K562 (cell line): ENCODE data around the gene ASPDH. TPM values are rescaled to one million over a fixed set of nuclear protein-coding genes. Genes with fewer than 3 reads are reported as not detected.

Experiments used
- EP300 ChIP-seq: IDR thresholded peaks from 2 replicates; pipeline ENCODE4 v1.6.1; 2012; ENCODE audit warnings: low read length, improper control_type of control experiment
- ETV5 ChIP-seq: sonication (generic); formaldehyde crosslinking; IDR thresholded peaks from 2 replicates; pipeline ENCODE4 v1.4.0; 2020; ENCODE audit warnings: low read depth, mild to moderate bottlenecking, missing genetic modification reagents
- HNRNPUL1 ChIP-seq: fragments of 200-400 bp; formaldehyde crosslinking; IDR thresholded peaks from 2 replicates; pipeline ENCODE4 v1.6.1; 2017; ENCODE audit warnings: low read length
- IRF2 ChIP-seq: sonication (generic); formaldehyde crosslinking; IDR thresholded peaks from 2 replicates; pipeline ENCODE4 v1.8.1; 2022; ENCODE audit warnings: mild to moderate bottlenecking, missing genetic modification reagents
- OTX1 ChIP-seq: fragments of 450-650 bp; formaldehyde crosslinking; IDR thresholded peaks from 2 replicates; pipeline ENCODE4 v1.4.0; 2022; ENCODE audit warnings: mild to moderate bottlenecking
- PHF8 ChIP-seq: fragments of 200-600 bp; sonication (generic); IDR thresholded peaks from 2 replicates; pipeline ENCODE4 v1.6.1; 2012; ENCODE audit warnings: mixed run types, mild to moderate bottlenecking, inconsistent platforms, low read length, moderate library complexity, borderline replicate concordance
- SIN3A ChIP-seq, 2 experiments: fragments of 150-350 bp in 1 of 2; IDR thresholded peaks; 2 replicates each; pipeline ENCODE4 v1.6.1; 2011 to 2016; ENCODE audit warnings: borderline replicate concordance in 2 of 2, low read depth in 2 of 2, low read length in 2 of 2, mild to moderate bottlenecking in 2 of 2, moderate library complexity in 2 of 2; ENCODE audit not compliant: control insufficient read depth in 1 of 2
- TARDBP ChIP-seq: fragments of 450-650 bp; IDR thresholded peaks from 2 replicates; pipeline ENCODE4 v1.6.1; 2016
- TOE1 ChIP-seq, 2 experiments: fragments of 450-650 bp in 1 of 2; sonication (generic) in 1 of 2; formaldehyde crosslinking in 1 of 2; IDR thresholded peaks; 2 replicates each; pipeline versions ENCODE4 v1.7.1 to v1.8.0; 2016 to 2022; ENCODE audit warnings: borderline replicate concordance in 2 of 2, mild to moderate bottlenecking in 2 of 2, antibody characterized with exemption in 1 of 2, inconsistent platforms in 1 of 2, low read depth in 1 of 2, missing genetic modification reagents in 1 of 2, moderate library complexity in 1 of 2
- ZNF143 ChIP-seq: sonication (generic); formaldehyde crosslinking; IDR thresholded peaks from 2 replicates; pipeline ENCODE4 v1.9.0; 2022; ENCODE audit warnings: mild to moderate bottlenecking, missing genetic modification reagents
- ZNF717 ChIP-seq: fragments of 250-450 bp; sonication (Bioruptor Pico); IDR thresholded peaks from 2 replicates; pipeline ENCODE4 v1.5.0; 2021
- polyA plus RNA-seq, 8 experiments: library from polyadenylated mRNA; depleted of rRNA in 4 of 8; stranded (reverse) in 5 of 8; unstranded in 3 of 8; fragments of >200 nt; fragmentation: Nextera tagmentation in 2 of 8; fragmentation: Illumina TruSeq in 1 of 8; extraction: Ambion mirVana in 2 of 8; extraction: Trizol in 1 of 8; gene quantifications; 2 replicates each; pipeline versions ENCODE4 v1.2.1 to v1.2.3, GENCODE V29; 2011 to 2014; ENCODE audit warnings: inconsistent platforms in 1 of 8, missing spikeins in 1 of 8
- total RNA-seq, 7 experiments: library from RNA; depleted of rRNA in 6 of 7; stranded (reverse); fragments of >200 nt in 6 of 7; fragmentation: Illumina TruSeq in 2 of 7; extraction: Trizol in 2 of 7; gene quantifications; 2 replicates each; pipeline versions ENCODE4 v1.2.1 to v1.2.3, GENCODE V29; 2011 to 2021; ENCODE audit warnings: low replicate concordance in 1 of 7
- TF ChIP-seq, protein P1 (sequence below): IDR thresholded peaks from 3 replicates; pipeline ENCODE4 v1.6.1; 2011; ENCODE audit warnings: borderline replicate concordance, mild to moderate bottlenecking, moderate library complexity; ENCODE audit not compliant: insufficient read length; ENCODE audit errors: extremely low read depth
- TF ChIP-seq, protein P2 (sequence below), 2 experiments: fragments of 250-450 bp in 1 of 2; fragments of 450-650 bp in 1 of 2; sonication (Bioruptor Pico) in 1 of 2; IDR thresholded peaks; 2 replicates each; pipeline versions ENCODE4 v1.6.1 to v1.8.0; 2016 to 2021; ENCODE audit warnings: mild to moderate bottlenecking in 2 of 2, moderate library complexity in 2 of 2, missing compliant biosample characterization in 1 of 2, missing genetic modification characterization in 1 of 2
- TF ChIP-seq, protein P3 (sequence below): fragments of 450-650 bp; IDR thresholded peaks from 2 replicates; pipeline ENCODE4 v1.7.1; 2018; ENCODE audit warnings: mild to moderate bottlenecking, low read depth; ENCODE audit not compliant: partially characterized antibody
- TF ChIP-seq, protein P4 (sequence below), 2 experiments: fragments of 450-650 bp in 1 of 2; sonication (generic) in 1 of 2; formaldehyde crosslinking in 1 of 2; IDR thresholded peaks in 1 of 2; conservative IDR thresholded peaks in 1 of 2; 2 replicates each; pipeline versions ENCODE4 v1.6.1 to v1.8.1; 2016 to 2023; ENCODE audit warnings: mild to moderate bottlenecking in 2 of 2, moderate library complexity in 2 of 2, inconsistent platforms in 1 of 2, missing genetic modification reagents in 1 of 2
- TF ChIP-seq, protein P5 (sequence below), 2 experiments: fragments of 450-650 bp; IDR thresholded peaks; 2 replicates each; pipeline ENCODE4 v1.6.1; 2016

Gene ASPDH
- total and polyA plus RNA-seq, 9 of the 15 experiments (the other 6 are each of a cell fraction or from before 2014, with no cell fraction given), result not detected

DNA sequence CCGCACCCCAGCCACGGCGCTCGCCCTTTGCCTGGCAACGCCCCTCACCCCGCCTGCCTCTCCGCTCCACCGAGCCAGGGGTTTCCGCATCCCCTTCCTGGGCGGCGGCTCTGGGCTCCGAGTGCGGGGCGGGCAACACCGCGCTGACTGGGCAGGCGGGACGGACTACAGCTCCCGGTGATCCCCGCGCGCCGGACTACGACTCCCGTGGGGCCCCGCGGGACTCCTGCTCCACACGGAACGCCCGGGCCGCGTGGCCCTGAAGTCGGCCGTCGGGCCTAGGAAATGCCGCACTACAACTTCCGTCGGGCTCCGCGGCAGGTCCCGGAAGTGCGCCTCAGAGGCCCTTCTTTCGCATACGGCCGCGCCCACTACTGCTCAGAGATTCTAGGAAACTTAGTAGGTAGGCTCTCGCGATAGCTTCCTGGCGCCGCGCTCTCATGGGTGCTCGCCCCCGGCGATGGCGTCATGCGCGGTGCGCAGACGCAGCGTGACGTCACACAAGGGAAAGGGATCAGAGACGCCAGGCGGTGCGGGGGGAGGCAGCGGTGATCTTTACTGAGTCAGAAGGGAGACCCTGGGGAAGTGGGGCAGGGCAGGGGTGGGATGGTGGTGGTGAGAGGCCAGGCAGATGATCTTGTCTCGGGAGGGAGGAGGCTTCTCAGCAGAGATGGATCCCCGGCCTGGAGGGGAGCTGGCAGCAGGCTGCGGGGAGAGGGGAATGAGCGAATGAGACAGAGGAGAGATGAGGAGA, 2.5 kb downstream of the ASPDH start, which contains the start of gene JOSD2 (continued):
- TF ChIP-seq, protein P1, sequence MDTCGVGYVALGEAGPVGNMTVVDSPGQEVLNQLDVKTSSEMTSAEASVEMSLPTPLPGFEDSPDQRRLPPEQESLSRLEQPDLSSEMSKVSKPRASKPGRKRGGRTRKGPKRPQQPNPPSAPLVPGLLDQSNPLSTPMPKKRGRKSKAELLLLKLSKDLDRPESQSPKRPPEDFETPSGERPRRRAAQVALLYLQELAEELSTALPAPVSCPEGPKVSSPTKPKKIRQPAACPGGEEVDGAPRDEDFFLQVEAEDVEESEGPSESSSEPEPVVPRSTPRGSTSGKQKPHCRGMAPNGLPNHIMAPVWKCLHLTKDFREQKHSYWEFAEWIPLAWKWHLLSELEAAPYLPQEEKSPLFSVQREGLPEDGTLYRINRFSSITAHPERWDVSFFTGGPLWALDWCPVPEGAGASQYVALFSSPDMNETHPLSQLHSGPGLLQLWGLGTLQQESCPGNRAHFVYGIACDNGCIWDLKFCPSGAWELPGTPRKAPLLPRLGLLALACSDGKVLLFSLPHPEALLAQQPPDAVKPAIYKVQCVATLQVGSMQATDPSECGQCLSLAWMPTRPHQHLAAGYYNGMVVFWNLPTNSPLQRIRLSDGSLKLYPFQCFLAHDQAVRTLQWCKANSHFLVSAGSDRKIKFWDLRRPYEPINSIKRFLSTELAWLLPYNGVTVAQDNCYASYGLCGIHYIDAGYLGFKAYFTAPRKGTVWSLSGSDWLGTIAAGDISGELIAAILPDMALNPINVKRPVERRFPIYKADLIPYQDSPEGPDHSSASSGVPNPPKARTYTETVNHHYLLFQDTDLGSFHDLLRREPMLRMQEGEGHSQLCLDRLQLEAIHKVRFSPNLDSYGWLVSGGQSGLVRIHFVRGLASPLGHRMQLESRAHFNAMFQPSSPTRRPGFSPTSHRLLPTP, result no peak
- peak; percentile 96 for TF ChIP-seq OTX1
- TF ChIP-seq, protein P2, sequence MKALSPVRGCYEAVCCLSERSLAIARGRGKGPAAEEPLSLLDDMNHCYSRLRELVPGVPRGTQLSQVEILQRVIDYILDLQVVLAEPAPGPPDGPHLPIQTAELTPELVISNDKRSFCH (CRISPR knock-in tag; IDR thresholded peaks at IDR 0.05), result no peak
- TF ChIP-seq, protein P2 (tag; IDR thresholded peaks at IDR 0.05), result peak; percentile 74; the same call in 1 of the 2 replicates
- peak; percentile 63; the same call in 1 of the 2 replicates for TF ChIP-seq TOE1 (IDR thresholded peaks at IDR 0.05; ENCODE audit: borderline replicate concordance)
- TF ChIP-seq TOE1 (CRISPR knock-in tag; IDR thresholded peaks at IDR 0.05; ENCODE audit: borderline replicate concordance, low read depth), result no peak
- 0 out of 2 replicates have a peak, but pooled peaks have one; percentile 20 for TF ChIP-seq EP300
- peak; percentile 100 for TF ChIP-seq TARDBP
- no peak for TF ChIP-seq HNRNPUL1
- TF ChIP-seq, protein P3, sequence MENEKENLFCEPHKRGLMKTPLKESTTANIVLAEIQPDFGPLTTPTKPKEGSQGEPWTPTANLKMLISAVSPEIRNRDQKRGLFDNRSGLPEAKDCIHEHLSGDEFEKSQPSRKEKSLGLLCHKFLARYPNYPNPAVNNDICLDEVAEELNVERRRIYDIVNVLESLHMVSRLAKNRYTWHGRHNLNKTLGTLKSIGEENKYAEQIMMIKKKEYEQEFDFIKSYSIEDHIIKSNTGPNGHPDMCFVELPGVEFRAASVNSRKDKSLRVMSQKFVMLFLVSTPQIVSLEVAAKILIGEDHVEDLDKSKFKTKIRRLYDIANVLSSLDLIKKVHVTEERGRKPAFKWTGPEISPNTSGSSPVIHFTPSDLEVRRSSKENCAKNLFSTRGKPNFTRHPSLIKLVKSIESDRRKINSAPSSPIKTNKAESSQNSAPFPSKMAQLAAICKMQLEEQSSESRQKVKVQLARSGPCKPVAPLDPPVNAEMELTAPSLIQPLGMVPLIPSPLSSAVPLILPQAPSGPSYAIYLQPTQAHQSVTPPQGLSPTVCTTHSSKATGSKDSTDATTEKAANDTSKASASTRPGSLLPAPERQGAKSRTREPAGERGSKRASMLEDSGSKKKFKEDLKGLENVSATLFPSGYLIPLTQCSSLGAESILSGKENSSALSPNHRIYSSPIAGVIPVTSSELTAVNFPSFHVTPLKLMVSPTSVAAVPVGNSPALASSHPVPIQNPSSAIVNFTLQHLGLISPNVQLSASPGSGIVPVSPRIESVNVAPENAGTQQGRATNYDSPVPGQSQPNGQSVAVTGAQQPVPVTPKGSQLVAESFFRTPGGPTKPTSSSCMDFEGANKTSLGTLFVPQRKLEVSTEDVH, result peak; percentile 94
- peak; percentile 99 for TF ChIP-seq ZNF143 (CRISPR knock-in tag)
- TF ChIP-seq IRF2 (CRISPR knock-in tag), result no peak
- TF ChIP-seq ETV5 (CRISPR knock-in tag), result peak; percentile 88; the same call in 1 of the 2 replicates
- peak; percentile 76; the same call in 1 of the 2 replicates for TF ChIP-seq PHF8
- TF ChIP-seq, protein P4, sequence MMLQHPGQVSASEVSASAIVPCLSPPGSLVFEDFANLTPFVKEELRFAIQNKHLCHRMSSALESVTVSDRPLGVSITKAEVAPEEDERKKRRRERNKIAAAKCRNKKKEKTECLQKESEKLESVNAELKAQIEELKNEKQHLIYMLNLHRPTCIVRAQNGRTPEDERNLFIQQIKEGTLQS (IDR thresholded peaks at IDR 0.05), result peak; percentile 98
- TF ChIP-seq, protein P4 (CRISPR knock-in tag; conservative IDR thresholded peaks at IDR 0.05), result peak; percentile 91
- TF ChIP-seq ZNF717 (CRISPR knock-in tag), result no peak
- peak in 1 of 2 experiments; percentile 64; a peak in 1 of 4 replicates for TF ChIP-seq SIN3A (IDR thresholded peaks at IDR 0.05; ENCODE audit: borderline replicate concordance in 2 of 2, control insufficient read depth in 1 of 2, low read depth in 2 of 2, low read length in 2 of 2)
- TF ChIP-seq, protein P5, sequence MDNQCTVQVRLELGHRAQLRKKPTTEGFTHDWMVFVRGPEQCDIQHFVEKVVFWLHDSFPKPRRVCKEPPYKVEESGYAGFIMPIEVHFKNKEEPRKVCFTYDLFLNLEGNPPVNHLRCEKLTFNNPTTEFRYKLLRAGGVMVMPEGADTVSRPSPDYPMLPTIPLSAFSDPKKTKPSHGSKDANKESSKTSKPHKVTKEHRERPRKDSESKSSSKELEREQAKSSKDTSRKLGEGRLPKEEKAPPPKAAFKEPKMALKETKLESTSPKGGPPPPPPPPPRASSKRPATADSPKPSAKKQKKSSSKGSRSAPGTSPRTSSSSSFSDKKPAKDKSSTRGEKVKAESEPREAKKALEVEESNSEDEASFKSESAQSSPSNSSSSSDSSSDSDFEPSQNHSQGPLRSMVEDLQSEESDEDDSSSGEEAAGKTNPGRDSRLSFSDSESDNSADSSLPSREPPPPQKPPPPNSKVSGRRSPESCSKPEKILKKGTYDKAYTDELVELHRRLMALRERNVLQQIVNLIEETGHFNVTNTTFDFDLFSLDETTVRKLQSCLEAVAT (IDR thresholded peaks at IDR 0.05), result peak in 1 of 2 experiments; percentile 53; a peak in 1 of 4 replicates
